Esophagus squamous epithelium (tissue), 4 donors: ENCODE data around the gene RPL5.

Experiments used
- POLR2A ChIP-seq, 4 donors: fragments of 450-650 bp; IDR thresholded peaks; one replicate each; pipeline ENCODE4 v1.6.1; 2017; ENCODE audit warnings: antibody characterized with exemption in 4 of 4, mild to moderate bottlenecking in 4 of 4, moderate library complexity in 3 of 4
- TF ChIP-seq, protein P1 (sequence below), 6 experiments: fragments of 450-650 bp in 4 of 6; fragments of 200-600 bp in 2 of 6; sonication (generic) in 2 of 6; IDR thresholded peaks; one replicate each; pipeline ENCODE4 v1.5.1; 2016 to 2019; ENCODE audit warnings: antibody characterized with exemption in 6 of 6, mild to moderate bottlenecking in 4 of 6, moderate library complexity in 4 of 6

- TF ChIP-seq, protein P1, sequence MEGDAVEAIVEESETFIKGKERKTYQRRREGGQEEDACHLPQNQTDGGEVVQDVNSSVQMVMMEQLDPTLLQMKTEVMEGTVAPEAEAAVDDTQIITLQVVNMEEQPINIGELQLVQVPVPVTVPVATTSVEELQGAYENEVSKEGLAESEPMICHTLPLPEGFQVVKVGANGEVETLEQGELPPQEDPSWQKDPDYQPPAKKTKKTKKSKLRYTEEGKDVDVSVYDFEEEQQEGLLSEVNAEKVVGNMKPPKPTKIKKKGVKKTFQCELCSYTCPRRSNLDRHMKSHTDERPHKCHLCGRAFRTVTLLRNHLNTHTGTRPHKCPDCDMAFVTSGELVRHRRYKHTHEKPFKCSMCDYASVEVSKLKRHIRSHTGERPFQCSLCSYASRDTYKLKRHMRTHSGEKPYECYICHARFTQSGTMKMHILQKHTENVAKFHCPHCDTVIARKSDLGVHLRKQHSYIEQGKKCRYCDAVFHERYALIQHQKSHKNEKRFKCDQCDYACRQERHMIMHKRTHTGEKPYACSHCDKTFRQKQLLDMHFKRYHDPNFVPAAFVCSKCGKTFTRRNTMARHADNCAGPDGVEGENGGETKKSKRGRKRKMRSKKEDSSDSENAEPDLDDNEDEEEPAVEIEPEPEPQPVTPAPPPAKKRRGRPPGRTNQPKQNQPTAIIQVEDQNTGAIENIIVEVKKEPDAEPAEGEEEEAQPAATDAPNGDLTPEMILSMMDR (IDR thresholded peaks at IDR 0.05), result no peak
- TF ChIP-seq POLR2A (IDR thresholded peaks at IDR 0.05), result no peak
Measured at GRCh38 chr1:92862605-92863004, 30.8 kb downstream of the RPL5 start.
